GM19438 (cell line): ENCODE measurements around the gene KERA.

Source experiments
- ATAC-seq: cut with Tn5 transposase; IDR thresholded peaks from one replicate; pipeline ENCODE4 v1.9.1; 2021; ENCODE audit warnings: low read depth; ENCODE audit not compliant: unreplicated experiment

KERA gene

DNA sequence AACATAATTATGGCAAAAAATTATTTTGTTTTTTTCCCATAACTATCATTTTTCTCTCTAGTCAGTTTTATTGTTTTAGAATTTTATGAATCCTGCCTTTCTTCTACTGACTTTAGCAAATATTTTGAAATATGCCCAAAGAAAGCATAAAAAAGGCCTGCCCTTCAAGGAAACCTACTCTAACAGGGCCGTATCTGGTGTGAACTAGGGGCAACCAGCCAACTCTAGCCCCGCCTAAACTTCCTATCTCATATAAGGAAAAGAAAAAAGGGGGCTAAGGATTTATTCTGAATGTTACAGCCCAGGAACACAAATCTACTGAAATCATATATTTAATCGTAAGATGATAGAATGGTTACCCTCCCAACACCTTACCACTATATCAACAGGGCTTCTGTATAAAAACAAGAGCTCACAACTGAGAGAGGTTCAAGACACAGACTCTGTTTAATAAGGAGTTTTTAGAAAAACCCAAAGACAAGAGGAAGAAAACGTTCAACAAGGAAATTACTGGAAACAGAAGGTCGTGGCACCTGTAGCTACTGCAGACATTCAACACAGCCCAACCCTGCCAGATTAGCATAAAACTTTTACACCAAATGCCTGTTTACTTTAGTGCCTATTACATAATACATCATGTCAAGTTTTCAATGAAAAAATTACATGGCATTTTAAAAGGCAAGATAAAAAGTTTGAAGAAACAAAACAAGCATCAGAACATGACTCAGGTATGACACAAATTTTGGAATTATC, 40.1 kb downstream of the KERA start:
- no peak for ATAC-seq

DNA sequence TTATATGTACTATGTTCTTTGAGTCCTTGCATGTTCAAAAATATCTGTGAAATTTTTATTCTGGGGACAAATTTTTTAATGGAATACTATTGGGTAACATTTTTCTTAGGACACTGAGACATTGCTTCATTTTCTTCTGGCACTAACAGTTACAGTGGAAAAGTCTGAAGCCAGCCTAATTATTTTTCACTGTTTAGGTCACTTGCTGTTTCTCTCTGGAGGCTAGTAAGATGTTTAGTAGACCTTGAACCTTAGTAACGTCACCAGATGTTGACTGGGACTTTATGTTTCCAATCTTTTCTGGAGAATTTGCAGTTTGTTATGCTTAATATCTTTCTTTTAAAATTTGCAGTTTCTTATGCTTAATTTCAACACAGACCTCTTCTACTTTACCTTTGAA, 40.8 kb downstream of the KERA start:
- no peak for ATAC-seq

DNA sequence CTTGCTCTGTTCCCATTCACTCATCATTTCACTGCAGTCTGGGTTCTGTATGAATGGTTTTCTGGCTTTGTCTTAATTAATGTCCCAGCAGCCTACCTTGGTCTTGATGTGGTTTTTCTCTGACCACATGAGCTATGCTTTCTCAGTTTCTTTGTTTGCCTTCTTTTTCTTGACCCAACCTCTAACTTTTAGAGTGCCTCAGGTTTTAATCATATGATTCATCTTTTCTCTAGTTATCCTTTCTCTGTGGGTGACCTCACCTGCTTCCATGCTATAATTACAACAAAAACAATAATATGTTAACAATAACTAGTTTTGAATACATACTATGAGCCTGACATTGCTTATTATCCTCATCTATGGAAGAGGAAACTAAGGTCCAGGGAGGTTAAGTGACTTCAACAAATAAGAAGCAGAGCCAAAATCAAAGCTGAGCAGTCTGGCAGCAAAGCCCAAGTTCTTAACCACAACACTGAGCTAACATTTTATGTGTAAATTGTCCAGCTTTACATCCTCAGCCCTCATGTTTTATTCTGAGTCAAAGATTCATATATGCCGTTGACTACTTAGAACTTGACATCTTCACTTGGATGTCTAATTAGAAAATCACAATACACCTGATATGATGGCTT, 48.4 kb downstream of the KERA start:
- peak; percentile 87 for ATAC-seq

DNA sequence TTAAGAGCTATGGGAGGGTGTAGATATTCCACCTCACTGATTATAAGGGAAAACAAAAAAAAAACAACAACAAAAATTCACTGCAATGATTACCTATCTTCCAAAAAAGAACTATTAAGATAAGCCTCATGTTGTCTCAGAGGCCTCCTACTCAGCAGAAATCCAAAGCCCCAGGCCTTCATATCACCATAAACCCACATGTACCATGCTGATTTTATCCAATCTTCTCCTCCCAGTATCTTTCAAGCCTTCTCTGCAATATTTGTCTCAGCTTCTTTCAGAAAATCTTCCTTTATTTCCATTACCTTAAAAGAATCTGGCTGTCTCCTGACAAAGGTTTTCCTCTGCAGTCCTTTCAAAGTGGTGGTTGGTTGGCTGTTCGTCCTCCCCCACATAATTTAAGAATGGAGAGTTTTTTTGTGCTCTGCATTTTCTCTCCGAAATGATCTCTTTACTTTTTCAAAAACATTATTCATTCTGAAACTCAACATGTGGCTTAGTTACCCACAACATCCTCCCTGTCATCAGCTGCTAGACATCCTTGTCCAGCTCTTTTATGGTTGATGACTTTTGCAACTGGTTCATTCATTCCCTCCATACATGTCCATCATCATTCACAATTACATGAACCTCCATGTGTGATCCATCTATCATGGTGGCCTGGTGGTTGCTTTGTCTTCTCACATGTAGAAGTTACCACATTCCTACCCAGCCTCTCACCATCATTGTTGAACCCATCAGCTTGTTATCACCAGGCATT, 50.1 kb downstream of the KERA start:
- ATAC-seq: peak; percentile 65

DNA sequence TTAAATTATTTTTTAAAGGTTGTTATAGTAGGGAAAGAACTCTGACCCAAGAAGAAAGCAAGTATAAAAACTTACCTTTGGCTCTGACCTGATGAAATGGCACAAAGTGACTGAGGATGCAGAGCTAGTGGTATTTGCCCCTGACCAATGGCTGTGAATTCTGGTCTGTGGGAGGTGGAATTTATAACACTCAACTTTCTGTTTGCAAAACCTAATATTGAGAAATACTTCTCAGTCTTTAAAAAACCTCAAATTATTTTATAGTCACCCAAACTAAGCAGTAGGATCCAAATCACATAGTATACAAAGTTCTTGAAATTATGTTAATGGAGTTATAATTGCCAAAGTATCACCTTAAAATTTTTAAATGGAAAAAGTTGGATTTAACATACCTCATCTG, 53.0 kb downstream of the KERA start, which contains the start of gene EPYC:
Gene EPYC (minus strand): TSS at position 101 of the 400 bp plus-strand sequence. CDS start 2,407 bp downstream, outside the sequence.
- ATAC-seq: no peak

DNA sequence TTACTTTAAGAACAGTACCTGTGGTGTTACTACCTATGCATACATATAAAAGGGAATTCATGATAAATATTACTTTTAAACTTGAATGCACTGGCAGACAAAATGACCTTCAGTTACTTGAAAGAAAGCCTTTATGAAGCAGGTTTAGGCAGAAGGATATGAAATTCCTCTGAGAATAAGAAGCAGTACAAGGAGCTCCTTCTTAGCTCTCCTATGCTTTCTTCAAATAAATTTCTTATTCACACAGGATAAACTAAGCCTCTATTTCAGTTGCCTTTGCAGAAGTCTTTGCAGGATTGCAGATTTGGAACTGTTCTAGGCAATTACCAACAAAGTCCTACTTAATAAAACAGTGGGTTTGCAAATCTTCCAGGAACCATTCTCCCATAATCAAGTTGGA, 54.1 kb downstream of the KERA start:
- no peak for ATAC-seq

DNA sequence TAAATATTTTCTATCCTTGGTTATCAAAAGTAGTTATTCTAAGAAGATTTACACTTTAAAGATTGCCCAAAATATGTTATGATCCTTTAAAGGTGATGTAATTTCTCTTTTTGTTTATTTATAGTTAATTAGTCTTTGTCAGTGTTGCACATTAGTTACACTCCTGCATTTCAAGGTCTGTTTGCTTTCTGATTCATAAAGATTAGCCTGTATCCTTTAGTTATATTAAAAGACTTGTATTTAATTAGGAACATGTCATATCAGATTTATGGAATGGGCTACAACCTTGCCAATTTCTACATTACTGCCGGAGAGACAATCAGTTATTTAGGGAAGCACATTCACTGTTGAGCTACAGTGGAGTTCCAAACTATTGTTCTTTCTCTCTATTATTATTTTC, 56.5 kb downstream of the KERA start:
- ATAC-seq: no peak
